Measurements from ENCODE around the gene NRP2. TPM values are rescaled to one million over a fixed set of nuclear protein-coding genes. Genes with fewer than 3 reads are reported as not detected.

The NRP2 gene, protein sequence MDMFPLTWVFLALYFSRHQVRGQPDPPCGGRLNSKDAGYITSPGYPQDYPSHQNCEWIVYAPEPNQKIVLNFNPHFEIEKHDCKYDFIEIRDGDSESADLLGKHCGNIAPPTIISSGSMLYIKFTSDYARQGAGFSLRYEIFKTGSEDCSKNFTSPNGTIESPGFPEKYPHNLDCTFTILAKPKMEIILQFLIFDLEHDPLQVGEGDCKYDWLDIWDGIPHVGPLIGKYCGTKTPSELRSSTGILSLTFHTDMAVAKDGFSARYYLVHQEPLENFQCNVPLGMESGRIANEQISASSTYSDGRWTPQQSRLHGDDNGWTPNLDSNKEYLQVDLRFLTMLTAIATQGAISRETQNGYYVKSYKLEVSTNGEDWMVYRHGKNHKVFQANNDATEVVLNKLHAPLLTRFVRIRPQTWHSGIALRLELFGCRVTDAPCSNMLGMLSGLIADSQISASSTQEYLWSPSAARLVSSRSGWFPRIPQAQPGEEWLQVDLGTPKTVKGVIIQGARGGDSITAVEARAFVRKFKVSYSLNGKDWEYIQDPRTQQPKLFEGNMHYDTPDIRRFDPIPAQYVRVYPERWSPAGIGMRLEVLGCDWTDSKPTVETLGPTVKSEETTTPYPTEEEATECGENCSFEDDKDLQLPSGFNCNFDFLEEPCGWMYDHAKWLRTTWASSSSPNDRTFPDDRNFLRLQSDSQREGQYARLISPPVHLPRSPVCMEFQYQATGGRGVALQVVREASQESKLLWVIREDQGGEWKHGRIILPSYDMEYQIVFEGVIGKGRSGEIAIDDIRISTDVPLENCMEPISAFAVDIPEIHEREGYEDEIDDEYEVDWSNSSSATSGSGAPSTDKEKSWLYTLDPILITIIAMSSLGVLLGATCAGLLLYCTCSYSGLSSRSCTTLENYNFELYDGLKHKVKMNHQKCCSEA
- total RNA-seq: 20.4 and 21.5 TPM in 2 replicates

DNA sequence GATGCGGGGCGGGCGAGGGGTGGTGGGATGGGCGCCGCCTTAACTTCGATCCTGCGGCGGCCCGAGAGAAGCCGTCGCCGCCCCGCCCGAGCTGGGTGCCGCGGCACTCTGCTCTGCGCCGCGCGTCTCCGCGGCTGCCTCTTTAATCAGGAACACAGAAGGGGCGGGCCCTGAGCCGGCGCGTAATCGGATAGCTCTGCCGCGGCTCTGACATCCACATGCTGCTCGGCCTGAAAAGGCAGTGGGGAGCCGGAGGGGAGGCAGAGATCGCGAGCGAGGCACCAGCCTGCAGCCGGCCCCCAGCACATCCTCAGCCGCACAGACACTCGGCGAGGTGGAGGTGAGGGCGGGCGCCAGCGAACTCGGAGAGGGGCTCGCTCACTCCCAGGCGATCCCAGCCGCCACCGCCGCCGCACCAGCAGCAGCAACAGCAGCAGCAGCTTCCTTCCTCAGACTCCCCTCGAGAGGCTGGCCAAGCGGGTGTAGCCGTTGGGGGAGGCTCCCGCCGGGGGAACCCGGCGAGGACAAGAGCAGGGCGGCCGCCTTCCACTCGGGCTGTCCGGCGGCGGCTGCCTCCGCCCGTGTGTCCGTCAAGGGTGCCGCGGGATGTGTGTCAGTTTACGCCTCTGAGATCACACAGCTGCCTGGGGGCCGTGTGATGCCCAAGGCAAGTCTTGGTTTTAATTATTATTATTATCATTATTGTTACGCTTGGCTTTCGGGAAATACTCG lies at the start of gene NRP2:
NRP2 (plus strand) TSS at position 263 of the 732 bp plus-strand sequence. CDS start 790 bp downstream, outside the sequence.

